GM19238 (cell line): ENCODE results near the gene HOXD1.
A peak's percentile ranks its signal among the peaks of the same experiment; 100 is the strongest.

Experiments used
- DNase-seq: peaks from one replicate; pipeline ENCODE4 v3.0.0; 2011; ENCODE audit warnings: low spot score; ENCODE audit not compliant: insufficient read length

Gene HOXD1

GRCh38 chr2:176187899-176188773 lies at the start of gene HOXD1:
HOXD1 (plus strand) TSS chr2:176188668; CDS start chr2:176188802, 134 bp downstream.
- no peak for DNase-seq

- DNase-seq = no peak
These were observed 49.4 kb upstream of the HOXD1 start for GRCh38 chr2:176138923-176139660.

- no peak for DNase-seq
These were observed 48.6 kb upstream of the HOXD1 start for GRCh38 chr2:176139661-176140512.

GRCh38 chr2:176140513-176141317 lies 47.8 kb upstream of the HOXD1 start:
- DNase-seq = peak; percentile 92

GRCh38 chr2:176142281-176142680 lies 46.2 kb upstream of the HOXD1 start:
- no peak for DNase-seq

GRCh38 chr2:176145085-176145969 lies 43.1 kb upstream of the HOXD1 start:
- DNase-seq = no peak

- DNase-seq = no peak
These were observed 42.4 kb upstream of the HOXD1 start for GRCh38 chr2:176146101-176146500.

GRCh38 chr2:176146645-176147044 lies 41.8 kb upstream of the HOXD1 start:
- no peak for DNase-seq

GRCh38 chr2:176147210-176147799 lies 41.2 kb upstream of the HOXD1 start:
- DNase-seq = no peak

GRCh38 chr2:176147800-176148496 lies 40.5 kb upstream of the HOXD1 start:
- DNase-seq = no peak

GRCh38 chr2:176148751-176149421 lies 39.6 kb upstream of the HOXD1 start:
- no peak for DNase-seq

- DNase-seq = no peak
These were observed 39.0 kb upstream of the HOXD1 start for GRCh38 chr2:176149481-176149938.

GRCh38 chr2:176149939-176150583 lies 38.4 kb upstream of the HOXD1 start:
- DNase-seq = no peak

GRCh38 chr2:176150584-176151441 lies 37.7 kb upstream of the HOXD1 start:
- DNase-seq = no peak

GRCh38 chr2:176151442-176152287 lies 36.8 kb upstream of the HOXD1 start, which contains the start of gene HOXD4:
HOXD4 (plus strand) TSS chr2:176151550; CDS start chr2:176151634, 84 bp downstream.
- no peak for DNase-seq
